ENCODE measurements around the gene HS6ST3.

DNA sequence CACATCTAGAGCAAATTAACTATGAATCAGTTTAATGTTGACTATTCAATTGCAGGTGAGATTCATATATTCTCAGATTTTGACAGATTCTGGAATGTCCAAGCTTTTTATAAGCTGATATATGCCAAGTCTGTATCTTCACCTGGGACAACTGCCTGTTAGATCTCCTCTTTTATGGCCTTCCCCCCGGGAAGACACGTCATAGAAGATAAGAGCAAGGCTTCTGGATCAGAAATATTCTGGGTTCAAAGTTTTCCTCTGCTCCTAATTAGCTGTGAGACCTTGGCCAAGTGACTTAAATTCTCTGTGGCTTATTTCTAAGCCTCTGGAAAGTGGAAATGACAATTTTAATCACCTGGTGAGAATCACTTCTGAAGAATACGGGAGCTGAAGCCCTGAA, 716.8 kb downstream of the HS6ST3 start:
- TF ChIP-seq RARA (CRISPR knock-in tag; IDR thresholded peaks at IDR 0.05) (no peak), TCF7L2 (IDR thresholded peaks at IDR 0.05; ENCODE audit: low read depth, low read length) (no peak), POLR2A (IDR thresholded peaks at IDR 0.05; ENCODE audit: insufficient read depth in 1 of 2, low read depth in 2 of 2, low read length in 2 of 2) (no peak), HNRNPL (IDR thresholded peaks at IDR 0.05; ENCODE audit: low read depth, low read length) (no peak), ZBTB42 (CRISPR knock-in tag; IDR thresholded peaks at IDR 0.05) (no peak), TAF1 (CRISPR knock-in tag; IDR thresholded peaks at IDR 0.05) (no peak), HDAC2 (CRISPR knock-in tag; IDR thresholded peaks at IDR 0.05) (no peak)
